Body of pancreas (tissue), 4 donors: ENCODE measurements around the gene BTBD9.

Experiments
- POLR2A ChIP-seq, 3 donors: fragments of 450-650 bp; IDR thresholded peaks; one replicate each; pipeline ENCODE4 v1.6.1; 2016; ENCODE audit warnings: antibody characterized with exemption in 3 of 3, mild to moderate bottlenecking in 2 of 3
- TF ChIP-seq, protein P1 (sequence below), 7 experiments: fragments of 450-650 bp in 4 of 7; fragments of 200-600 bp in 3 of 7; sonication (generic) in 3 of 7; IDR thresholded peaks; one replicate each; pipeline ENCODE4 v1.5.1; 2016 to 2019; ENCODE audit warnings: antibody characterized with exemption in 7 of 7

DNA sequence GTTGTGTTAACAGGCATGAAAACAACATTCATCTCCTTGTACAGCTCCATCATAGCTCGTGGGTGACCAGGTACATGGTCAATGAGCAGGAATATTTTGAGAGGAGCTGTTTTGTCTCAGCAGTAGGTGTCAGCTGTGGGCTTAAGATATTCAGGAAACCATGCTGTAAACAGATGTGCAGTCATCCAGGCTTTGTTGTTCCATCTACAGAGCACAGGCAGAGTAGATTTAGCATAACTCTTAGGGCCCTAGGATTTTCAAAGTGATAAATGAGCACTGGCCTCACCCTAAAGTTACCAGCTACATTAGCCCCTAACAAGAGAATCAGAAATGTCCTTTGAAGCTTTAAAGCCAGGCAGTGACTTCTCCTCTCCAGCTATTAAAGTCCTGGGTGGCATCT, 154.2 kb downstream of the BTBD9 start:
- TF ChIP-seq, protein P1, sequence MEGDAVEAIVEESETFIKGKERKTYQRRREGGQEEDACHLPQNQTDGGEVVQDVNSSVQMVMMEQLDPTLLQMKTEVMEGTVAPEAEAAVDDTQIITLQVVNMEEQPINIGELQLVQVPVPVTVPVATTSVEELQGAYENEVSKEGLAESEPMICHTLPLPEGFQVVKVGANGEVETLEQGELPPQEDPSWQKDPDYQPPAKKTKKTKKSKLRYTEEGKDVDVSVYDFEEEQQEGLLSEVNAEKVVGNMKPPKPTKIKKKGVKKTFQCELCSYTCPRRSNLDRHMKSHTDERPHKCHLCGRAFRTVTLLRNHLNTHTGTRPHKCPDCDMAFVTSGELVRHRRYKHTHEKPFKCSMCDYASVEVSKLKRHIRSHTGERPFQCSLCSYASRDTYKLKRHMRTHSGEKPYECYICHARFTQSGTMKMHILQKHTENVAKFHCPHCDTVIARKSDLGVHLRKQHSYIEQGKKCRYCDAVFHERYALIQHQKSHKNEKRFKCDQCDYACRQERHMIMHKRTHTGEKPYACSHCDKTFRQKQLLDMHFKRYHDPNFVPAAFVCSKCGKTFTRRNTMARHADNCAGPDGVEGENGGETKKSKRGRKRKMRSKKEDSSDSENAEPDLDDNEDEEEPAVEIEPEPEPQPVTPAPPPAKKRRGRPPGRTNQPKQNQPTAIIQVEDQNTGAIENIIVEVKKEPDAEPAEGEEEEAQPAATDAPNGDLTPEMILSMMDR (IDR thresholded peaks at IDR 0.05) = no peak
- no peak for TF ChIP-seq POLR2A (IDR thresholded peaks at IDR 0.05)
